ENCODE results near the gene CDC26.
A peak's percentile ranks its signal among the peaks of the same experiment; 100 is the strongest.
"Not testable (repeated sequence)": the region's sequence is repeated elsewhere in the genome, so short reads cannot be mapped to it uniquely, and the experiment has no call there.

The CDC26 gene

DNA sequence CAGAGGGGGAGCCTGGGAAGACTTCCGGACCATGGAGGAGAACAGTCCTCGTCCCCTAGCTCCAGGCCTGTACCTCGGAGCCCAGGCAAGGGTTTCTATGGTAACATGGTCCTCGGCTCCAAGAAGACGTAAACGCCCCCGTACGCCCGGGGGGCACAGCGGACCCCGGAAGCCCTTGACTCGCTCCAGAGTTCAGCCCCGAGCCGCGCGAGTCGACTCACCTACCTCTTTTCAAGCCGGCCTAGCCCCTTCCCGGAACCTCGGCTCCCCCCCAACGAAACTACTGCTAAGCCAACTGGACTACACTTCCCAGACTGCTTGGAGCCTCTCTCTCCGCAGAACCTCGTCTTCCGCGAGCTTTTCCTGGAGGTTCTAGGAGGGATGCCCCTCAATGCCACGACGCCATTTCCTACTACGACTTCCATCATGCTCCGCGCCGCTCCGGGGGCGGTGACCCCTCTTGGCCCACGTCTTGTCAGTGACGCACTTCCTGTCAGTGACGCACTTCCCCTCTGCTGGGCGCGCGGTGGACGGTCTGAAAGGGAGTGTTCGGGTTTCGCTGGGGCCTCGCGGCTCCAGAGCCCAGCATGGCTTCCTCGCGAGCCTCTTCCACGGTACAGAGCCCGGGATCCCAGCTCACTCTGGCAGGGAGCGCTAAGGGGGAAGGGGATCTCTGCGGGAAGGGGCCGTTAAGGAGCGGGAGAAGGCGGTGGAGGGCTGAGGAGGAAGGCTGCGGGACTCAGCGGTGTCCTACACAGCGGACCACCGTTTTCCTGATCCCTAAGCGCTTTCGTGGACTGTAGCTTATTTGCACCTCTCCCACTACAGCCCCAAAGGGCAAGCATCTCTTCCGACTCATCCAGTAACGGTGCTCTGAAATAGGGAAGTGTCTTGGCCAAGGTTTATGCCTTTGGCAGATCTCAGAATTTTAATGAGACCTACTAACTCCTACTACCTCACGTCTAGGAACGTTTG, at the start of gene CDC26, which contains the start of gene PRPF4:
TSS of gene CDC26 (minus strand) at position 416 of the 975 bp plus-strand sequence. CDS start 3,065 bp downstream, outside the sequence.
TSS of gene PRPF4 (plus strand) at position 502 of the 975 bp plus-strand sequence. CDS start at position 588, 86 bp downstream.
- DNase-seq (ENCODE audit: low read depth in 2 of 2), result peak; percentile 93 to 94

DNA sequence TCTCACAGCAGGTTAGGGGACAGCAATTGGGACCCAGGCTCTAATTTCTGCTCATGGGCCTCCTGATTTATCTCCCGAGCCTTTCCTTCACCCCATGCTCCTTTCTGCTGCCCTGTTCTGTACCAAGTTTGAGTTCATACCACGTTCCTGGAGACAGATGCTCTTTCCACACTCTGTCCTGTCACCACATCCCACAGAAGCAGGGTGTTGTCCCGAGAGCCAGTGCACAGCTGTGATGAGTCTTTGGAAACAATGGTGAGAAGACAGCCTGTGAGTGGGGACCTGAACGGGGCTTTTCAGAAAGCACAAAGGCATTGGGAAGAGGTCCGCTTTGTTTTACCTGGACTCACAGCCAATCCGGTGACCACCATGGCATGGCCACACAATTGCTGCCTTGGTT, 47.3 kb upstream of the CDC26 start:
- DNase-seq (ENCODE audit: low read depth in 2 of 2), result no peak

DNA sequence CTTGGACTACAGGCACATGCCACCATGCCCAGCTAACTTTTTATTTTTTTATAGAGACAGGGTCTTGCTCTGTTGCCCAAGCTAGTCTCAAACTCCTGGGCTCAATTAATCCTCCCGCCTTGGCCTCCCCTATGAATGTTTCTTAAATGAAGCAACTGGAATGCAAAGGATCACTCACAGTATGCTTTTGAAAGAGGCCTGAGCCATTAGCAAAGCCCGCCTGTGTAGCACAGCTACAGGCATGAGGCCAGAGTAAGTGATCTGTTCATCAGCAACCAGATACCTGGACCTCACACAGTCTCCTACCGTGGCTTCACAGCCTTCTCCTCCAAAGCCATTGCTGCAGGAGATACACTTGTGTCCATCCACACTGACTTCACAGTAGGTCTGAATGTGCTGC, 44.7 kb upstream of the CDC26 start:
- no peak for DNase-seq (ENCODE audit: low read depth in 2 of 2)

DNA sequence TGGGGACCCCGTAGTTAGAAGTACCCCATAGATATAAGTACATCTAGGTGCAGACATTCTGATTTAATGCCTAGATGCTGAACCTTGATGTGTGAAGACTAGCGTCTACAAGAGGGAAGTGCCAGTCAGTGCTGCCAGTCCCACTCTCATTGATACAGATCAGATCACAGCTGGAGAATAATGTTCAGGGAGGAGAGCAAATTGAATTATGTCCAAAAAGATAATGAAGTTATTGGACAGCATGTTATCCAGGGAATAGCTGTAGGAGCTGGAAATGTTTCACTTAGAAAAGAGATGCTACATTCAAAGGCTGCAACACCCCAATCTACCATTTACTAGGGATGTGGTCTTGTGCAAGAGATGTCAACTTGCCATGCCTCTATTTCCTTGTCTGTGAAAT, 43.7 kb upstream of the CDC26 start:
- DNase-seq (ENCODE audit: low read depth in 2 of 2), result no peak

DNA sequence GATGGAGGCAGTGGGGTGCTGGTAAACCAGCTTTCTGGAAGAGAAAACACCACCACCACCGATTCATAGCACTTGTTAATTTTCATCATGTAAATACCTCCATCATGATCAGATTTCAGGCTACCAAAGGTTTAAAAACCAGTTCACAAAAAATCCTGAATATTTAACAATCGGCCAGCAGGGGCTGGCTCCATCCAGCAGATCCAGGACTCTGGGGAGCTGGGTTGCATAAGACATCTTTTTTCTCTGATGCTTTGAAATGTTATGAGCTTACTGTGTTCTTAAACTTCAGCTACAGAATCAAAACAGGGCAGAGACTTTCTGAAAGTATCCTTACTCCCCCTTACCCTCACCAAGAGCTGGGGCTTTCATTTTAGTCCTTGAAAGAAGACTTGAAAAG, 42.4 kb upstream of the CDC26 start:
- no peak for DNase-seq (ENCODE audit: low read depth in 2 of 2)

DNA sequence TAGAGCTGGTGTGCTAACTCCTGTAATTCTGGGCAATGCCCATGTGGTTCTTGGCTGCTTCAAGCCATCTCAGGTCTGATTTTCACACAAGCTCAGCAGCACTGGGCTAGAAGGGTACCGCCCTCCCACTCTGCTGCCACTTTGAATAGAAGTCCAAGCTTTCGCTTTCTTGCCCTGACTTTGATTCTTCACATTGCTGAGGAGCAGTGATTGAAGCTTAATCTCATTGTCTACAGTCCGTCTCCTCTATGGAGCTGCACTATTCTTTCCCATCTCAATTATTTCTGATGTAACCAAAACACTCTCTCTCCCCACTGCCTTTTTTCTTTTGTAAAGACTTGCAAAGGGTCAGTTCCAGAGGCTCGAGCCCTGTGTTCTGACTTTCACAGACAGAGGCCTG, 40.7 kb upstream of the CDC26 start:
- no peak for DNase-seq (ENCODE audit: low read depth in 2 of 2)

DNA sequence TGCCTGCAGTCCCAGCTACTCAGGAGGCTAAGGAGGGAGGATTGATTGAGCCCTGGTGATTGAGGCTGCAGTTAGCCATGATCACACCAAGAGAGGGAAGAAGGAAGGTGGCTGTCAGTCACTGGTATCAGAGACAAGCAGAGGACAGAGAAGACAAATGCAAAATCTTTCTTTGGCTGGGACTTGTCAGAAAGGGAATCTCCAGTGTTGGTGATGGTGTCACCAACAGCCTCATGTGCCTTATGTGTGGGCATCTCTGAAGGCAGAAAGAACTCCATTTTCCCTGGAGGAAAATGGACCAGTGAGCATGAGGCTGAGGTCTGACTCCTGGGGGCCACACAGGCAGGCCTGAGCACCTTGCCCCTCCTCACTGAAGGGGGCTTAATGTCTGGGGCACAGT, 39.9 kb upstream of the CDC26 start:
- no peak for DNase-seq (ENCODE audit: low read depth in 2 of 2)

DNA sequence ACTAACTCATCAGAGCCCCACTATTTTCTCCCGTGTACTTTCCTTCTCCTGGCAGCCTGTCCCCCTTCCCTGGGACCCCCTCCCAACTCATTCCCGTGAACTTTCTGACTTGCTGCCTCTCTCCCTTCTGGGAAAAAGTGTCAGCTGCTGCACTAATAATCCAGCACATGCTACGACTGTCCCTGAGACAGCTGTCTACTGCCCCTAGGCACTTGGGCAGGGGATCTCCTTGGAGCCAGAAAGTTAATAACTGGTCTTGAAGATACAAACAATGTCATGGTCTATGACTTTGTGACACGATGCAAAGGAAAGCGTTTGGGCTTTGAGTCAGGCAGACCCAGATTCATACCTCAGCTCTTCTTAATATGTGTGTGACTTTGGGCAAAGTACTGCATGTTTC, 37.9 kb upstream of the CDC26 start:
- no peak for DNase-seq (ENCODE audit: low read depth in 2 of 2)

DNA sequence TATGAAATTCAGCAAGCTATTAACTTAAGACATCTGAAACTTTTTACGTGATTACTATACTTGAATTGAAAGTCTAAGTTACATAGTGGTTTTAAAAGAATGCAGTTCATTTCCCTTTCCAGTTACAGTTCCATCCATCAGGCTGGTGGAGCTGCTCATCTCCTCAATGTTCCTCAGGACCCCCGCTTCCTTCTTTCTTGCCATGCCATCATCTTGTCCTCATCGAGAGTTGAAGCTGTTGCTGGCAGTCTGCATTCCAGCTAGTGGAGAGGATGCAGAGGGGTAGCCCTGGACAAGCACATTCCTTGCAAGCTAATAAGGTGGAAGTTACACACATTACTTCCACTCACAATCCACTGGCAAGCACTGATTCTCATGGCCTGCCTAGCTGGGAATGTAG, 36.6 kb upstream of the CDC26 start:
- no peak for DNase-seq (ENCODE audit: low read depth in 2 of 2)

DNA sequence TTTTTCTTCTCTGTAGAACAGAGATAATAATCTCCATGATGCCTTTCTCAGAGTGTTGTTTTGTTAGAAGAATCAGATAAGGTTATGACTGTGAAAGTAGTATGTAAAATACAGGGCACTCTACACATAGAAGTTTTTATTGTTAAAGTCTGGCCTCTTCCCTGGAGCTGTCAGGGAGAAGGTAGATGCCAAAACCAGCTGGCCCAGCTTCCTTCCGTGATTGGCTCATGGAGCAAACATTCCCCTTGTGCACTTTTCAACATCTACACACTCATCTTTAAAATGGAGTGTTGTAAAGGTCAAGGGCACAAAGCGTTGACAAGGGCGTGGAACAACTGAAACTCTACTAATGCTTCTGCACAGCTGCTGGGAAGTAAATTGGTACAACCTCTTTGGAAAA, 35.2 kb upstream of the CDC26 start:
- no peak for DNase-seq (ENCODE audit: low read depth in 2 of 2)

DNA sequence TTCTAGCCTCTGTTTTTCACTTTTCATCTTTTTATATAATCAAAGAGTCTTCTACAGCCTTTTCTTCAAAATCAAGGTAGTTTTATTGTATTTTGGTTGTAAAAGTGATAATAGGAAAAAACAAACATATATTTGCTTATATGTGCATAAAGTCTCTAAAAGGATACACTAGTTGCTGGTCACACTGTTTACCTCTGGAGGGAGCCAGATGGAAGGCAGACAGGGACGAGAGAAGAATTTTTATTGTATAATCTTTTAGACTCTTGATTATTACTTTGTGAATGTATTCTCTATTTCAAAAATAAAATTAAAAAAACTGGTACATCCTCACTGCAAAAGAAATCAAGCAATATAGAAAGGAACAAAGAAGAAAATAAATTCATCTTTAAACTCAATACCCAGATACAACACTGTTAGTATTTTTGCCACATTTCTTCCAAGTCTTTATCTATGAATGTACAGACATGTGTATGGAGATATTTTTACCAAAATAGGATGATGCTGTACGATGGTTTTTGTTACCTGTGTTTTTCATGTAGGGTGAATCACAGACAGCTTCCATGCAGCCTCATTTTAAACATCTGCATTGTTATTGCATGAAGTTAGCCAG, 33.9 kb upstream of the CDC26 start:
- DNase-seq (ENCODE audit: low read depth in 2 of 2), result no peak

DNA sequence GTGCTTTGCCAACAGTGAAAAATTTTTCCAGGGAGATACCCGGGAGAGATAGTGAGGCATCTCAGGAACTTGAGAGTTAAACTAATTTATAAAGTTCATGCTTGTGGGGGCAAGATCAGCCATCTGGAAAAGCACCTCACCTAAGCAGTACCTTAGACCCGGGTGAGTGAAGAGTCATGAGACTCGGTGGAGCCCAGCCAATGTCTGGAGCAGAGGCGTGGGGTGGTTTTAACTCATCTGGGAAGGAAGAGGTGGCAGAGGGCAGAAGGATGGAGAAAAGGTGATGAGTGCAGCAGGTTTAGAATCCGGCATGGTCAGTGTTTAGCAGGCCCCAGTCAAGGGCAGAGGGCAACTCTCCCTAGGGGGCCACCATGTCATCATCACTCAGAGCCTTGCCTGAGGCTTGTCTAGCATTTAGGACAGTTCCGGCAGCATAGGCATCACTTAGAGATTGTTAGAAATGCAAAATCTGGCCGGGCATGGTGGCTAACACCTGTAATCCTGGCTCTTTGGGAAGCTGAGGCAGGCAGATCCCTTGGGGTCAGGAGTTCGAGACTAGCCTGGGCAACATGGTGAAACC, 32.1 kb upstream of the CDC26 start:
- DNase-seq (ENCODE audit: low read depth in 2 of 2), result no peak

DNA sequence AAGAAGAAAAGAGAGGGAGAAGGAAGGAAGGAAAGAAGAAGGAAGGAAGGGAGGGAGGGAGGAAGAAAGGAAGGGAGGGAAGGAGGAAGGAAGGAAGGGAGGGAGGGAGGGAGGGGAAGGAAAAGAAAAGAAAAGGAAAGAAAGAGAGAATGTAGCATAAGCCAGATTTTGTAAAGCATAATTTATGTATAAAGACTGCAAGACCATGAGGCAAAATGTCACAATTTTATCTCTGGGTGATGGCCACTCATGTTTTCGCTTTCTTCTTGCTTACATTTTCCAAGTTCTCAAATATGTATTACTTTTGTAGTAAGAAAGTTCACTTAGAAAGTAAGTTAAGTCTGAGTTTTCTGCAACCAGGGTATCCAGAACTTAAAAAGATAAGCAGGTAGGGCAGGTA, 31.2 kb upstream of the CDC26 start:
- DNase-seq (ENCODE audit: low read depth in 2 of 2), result no peak

DNA sequence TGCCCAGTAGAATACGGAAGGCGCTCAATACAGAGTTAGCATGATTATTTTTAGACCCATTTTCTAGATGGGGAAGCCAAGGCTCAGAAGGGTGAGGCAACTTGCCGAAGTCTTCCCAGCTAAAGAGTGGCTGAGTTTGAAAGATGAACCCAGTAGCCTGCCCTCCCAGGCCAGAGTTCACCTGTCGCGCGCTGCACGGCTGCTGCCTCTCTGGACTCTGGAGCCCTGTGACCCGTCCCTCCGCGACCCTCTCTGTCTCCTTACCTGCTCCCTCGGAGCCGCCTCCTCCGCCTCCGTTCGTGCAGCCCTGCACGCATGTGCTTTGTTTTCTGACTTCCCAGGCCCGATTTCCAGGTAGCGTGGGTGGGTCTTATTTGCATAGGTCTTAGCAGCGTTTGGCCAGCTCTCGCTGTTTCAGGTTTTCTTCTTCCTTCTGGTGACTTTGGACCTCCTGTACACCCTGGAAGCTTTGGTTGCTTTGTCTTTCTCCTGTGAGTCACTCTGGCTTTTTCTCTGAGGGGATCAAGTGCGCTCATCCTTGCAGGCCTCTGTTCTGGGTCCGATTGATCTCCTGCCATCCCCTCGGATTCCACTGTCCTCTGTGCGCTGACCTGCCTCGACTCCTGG, 27.5 kb upstream of the CDC26 start, which contains the start of gene RNF183:
TSS of gene RNF183 (minus strand) at position 585 of the 627 bp plus-strand sequence. CDS start 5,192 bp downstream, outside the sequence.
- no peak for DNase-seq (ENCODE audit: low read depth in 2 of 2)

DNA sequence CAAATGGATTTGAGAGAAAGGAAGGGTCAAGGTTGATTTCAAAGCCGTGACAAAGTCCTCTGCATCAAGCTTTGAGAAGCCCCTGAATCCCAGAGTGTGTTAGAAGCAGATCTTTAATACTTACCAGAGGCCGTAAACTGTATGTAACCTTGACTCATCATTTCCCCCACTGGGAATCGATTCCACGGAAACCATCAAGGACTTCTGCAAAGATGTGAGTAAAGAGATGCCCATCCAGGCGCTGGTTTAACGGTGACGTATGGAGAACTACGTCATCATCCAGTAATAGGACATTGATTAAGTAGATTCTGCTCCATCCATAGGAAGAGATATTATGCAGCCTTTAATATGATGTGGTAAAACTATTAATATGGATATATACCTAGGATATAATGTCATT, 26.2 kb upstream of the CDC26 start:
- DNase-seq (ENCODE audit: low read depth in 2 of 2), result no peak

DNA sequence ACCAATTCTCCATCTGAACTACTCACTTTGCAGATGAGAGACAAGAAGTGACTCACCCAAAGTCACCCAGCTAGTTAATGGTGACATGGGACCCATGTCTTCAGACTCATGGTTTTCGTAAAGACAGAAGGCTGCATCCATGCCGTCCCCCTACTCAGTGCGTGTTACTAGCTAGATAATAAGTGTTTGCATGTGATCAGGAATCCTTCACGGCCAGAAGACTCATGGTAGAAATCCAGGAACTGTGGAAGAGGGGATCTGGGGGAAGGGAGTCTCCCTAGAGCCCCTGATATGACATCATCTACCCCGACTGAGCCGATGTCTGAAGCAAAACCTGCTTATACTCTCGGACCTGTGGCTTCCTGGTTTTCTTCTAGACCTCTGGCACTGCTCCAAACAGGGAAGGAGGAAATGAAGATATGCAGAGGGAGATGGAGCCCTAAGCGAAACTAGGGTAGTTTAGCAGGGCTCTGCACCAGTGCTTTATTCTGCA, 24.5 kb upstream of the CDC26 start:
- DNase-seq (ENCODE audit: low read depth in 2 of 2), result no peak

DNA sequence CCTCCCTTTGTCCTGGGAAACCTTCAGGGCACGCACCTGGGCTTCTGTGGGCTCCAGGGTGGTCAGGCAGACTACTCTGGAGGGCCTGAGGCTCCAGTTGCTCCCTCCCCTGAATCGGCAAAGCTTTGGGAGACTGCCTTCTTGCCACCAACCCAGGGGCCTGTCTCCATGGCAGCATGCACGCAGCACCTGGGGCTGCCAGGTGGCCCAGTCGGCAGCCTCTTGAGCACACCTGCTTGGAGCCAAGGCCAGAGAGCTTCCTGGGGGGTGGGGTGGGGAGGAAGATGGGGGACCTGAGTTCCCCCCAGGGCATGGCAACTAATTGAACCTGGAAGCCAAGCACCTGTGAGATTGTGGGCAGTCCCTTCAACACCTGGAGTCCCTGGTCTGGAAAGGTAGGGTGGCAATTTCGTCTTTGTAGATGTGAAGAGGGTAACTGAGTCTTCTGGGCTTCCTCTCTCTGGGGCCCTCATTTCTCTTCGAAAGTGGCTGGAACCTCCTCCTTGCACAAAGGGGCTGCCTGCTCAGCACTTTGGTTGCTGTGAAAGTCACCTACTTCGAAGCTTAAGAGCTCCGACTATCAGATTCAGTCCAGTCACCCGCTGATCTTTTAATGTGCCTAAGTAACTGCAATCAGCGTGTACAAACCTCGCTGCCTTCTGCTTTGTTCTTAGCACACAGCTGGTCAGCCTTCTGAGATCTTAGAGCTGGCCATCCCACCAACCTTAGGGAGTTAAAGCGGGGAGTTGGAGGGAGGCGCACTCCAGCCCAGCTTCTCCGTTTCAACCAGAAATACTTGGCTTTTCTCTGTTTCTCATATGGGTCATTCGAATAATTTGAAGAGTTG, 23.8 kb upstream of the CDC26 start:
- DNase-seq (ENCODE audit: low read depth in 2 of 2), result no peak

DNA sequence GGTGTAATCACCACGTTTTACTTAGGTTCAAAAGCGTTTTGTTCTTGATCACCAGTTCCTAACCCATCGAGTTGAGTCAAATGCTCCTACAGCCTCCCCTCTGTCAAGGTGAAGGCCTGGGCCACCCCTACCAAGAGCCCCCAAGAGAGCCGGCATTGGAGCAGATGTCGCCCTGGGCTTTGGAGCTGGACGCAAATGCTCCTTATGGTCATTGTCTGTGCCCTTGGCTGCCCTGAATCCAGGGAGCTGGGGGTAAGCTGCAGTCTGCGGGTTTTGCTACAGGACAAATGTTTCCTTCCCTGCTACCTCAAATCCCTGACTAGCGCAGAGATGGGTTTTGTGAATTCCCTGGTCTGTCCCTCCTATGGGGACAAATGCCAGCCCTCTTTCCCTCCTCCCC, 22.9 kb upstream of the CDC26 start:
- no peak for DNase-seq (ENCODE audit: low read depth in 2 of 2)

DNA sequence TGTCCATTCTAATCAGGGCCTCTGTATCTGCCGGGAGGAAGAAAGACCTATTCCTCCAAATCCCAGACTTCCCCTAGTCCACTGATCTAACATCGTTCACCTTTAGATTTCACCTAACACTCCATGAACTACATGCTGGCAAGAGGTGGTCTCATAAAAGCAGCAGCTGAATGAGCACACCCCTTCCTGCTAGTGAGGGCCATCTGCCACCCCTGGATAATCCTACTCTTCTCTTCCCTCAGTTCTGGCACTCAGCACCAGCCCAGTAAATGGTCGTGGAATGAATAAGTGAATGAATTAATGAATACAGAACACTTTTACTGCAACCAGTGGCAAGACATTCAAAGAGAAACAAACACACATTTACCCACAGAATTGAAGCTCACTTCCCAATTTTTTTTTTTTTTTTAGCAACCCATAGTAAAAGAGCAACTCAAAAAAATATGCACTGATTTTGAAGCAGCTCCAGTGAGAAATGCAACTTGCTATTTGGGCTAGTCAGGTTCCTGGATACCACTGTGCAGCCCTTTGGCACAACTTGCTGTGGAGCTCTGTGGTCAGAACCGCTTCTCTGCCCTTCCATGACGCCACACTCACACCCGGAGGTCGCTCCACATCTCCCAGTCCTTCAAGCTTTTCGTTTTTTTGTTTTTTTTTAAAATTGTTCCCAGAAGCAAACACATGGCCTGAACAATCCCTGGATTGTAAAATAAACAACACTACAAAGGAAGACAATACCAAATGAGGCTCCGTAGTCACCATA, 21.6 kb upstream of the CDC26 start:
- no peak for DNase-seq (ENCODE audit: low read depth in 2 of 2)

DNA sequence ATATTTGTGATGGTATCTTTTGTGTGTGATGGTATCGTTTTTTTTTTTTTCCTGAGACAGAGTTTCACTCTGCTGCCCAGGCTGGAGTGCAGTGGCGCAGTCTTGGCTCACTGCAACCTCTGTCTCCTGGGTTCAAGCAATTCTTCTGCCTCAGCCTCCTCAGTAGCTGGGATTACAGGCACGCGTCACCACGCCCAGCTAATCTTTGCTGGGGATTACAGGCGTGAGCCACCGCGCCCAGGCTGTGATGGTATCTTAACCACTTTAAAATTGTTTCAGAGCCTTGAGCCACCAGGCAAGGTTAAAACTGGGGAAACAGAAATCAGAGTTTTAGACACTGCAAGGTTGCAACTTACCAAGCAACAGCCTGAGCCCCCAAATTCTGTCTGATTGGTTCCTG, 20.9 kb upstream of the CDC26 start:
- DNase-seq (ENCODE audit: low read depth in 2 of 2), result not testable (repeated sequence)

Measured in stimulated activated CD8-positive, alpha-beta memory T cell treated with anti-CD3 and anti-CD28 coated beads, Interleukin-7, amount 100 ng/mL, for 4 hours (primary cell).